ENCODE data around the gene SLC22A16. TPM values are rescaled to one million over a fixed set of nuclear protein-coding genes. Genes with fewer than 3 reads are reported as not detected.

SLC22A16 gene
- total and polyA plus RNA-seq, 2 donors (not counting 3 experiments of a cell fraction or from before 2014, with no cell fraction given): not detected

GRCh38 chr6:110410511-110410910, 65.9 kb downstream of the SLC22A16 start:
- intact Hi-C loops (cut with micrococcal nuclease) (no loop called here), dilution Hi-C loops (cut with MboI; ENCODE audit: extremely low pct_ligation_motif_present, low sequenced_read_pairs) (no loop called here)
- H3K79me2 ChIP-seq (ENCODE audit: control insufficient read depth, insufficient read depth, low read length): no peaks in the 10 kb centered on the region
- H3K36me3 ChIP-seq (ENCODE audit: control insufficient read depth in 2 of 2, extremely low read depth in 1 of 2, insufficient read depth in 2 of 2, low read length in 2 of 2): no peaks in the 10 kb centered on the region
- H3K9ac ChIP-seq (replicated peaks; ENCODE audit: extremely low read depth, insufficient read depth, low read length): no peak overlapping the region
- FAIRE-seq (no peak), DNase-seq (ENCODE audit: low read depth, low spot score) (no peak)
- TF ChIP-seq EZH2 (IDR thresholded peaks at IDR 0.05; ENCODE audit: borderline replicate concordance, low read depth, low read length, severe bottlenecking): no peak
- H4K20me1 ChIP-seq (replicated peaks; ENCODE audit: control insufficient read depth, extremely low read depth, insufficient read depth, low read length): no peaks in the 10 kb centered on the region
- no peaks in the 10 kb centered on the region for H3K9me3 ChIP-seq (replicated peaks; ENCODE audit: control insufficient read depth, insufficient read depth, low read length)
- ChIA-PET CTCF (no interaction called here), POLR2A (no interaction called here)
- H3K27ac ChIP-seq (ENCODE audit: insufficient read depth, low read depth, low read length): no peak overlapping the region
- no peak overlapping the region for H3K4me2 ChIP-seq (ENCODE audit: insufficient read depth, low read length)
- no peak overlapping the region for H3K4me3 ChIP-seq (replicated peaks in 1 of 3; ENCODE audit: insufficient read depth in 1 of 3, low read depth in 1 of 3, low read length in 3 of 3)
- H3K4me1 ChIP-seq (ENCODE audit: control insufficient read depth, extremely low read depth, insufficient read depth, low read length): no peaks in the 10 kb centered on the region
- no TSS peak for BruUV-seq (replicated peaks)
- H3K27me3 ChIP-seq (ENCODE audit: control insufficient read depth in 2 of 2, insufficient read depth in 2 of 2, low read length in 2 of 2): peaks cover 5 to 11% of the 10 kb centered on the region in 2 experiments
- no peak overlapping the region for H2AFZ ChIP-seq (ENCODE audit: low read depth, low read length)
- no peaks in the 10 kb centered on the region for H3K9me1 ChIP-seq (replicated peaks; ENCODE audit: control insufficient read depth, extremely low read depth, insufficient read depth, low read length)

DNA sequence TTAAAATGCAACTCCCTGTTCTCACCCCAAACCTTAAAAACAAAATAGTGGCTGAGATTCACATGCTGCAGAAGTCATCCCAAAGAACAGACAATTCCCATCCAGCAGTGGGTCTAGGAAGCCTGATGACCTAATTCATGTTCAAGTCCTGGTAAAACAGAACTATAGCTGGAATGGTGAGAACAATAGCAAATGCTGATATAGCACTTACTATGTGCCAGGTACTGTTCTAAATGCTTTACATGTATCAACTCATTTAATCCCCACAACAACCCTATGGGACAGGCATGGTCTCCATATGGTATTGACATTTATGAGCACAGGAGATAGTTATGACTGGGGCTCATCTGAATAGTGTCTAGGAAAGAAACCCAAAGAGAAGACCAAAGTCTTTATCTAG, 66.6 kb downstream of the SLC22A16 start:
- H3K9me3 ChIP-seq (replicated peaks; ENCODE audit: control insufficient read depth, insufficient read depth, low read length): no peaks in the 10 kb centered on the region
- no peak for DNase-seq (ENCODE audit: low read depth, low spot score)
- H3K4me1 ChIP-seq (ENCODE audit: control insufficient read depth, extremely low read depth, insufficient read depth, low read length): no peaks in the 10 kb centered on the region
- no peak for FAIRE-seq
- no peak overlapping the region for H3K27ac ChIP-seq (ENCODE audit: insufficient read depth, low read depth, low read length)
- no peaks in the 10 kb centered on the region for H3K79me2 ChIP-seq (ENCODE audit: control insufficient read depth, insufficient read depth, low read length)
- H3K4me2 ChIP-seq (ENCODE audit: insufficient read depth, low read length): no peak overlapping the region
- H3K4me3 ChIP-seq (replicated peaks in 1 of 3; ENCODE audit: insufficient read depth in 1 of 3, low read depth in 1 of 3, low read length in 3 of 3): no peak overlapping the region
- POLR2A ChIA-PET: no interaction called here
- no peak overlapping the region for H2AFZ ChIP-seq (ENCODE audit: low read depth, low read length)
- H3K9me1 ChIP-seq (replicated peaks; ENCODE audit: control insufficient read depth, extremely low read depth, insufficient read depth, low read length): no peaks in the 10 kb centered on the region
- TF ChIP-seq MAX (IDR thresholded peaks at IDR 0.05; ENCODE audit: insufficient read depth, insufficient read length): no peak
- TF ChIP-seq POLR2A (IDR thresholded peaks at IDR 0.05; ENCODE audit: low read depth, low read length): no peak
- TF ChIP-seq EZH2 (IDR thresholded peaks at IDR 0.05; ENCODE audit: borderline replicate concordance, low read depth, low read length, severe bottlenecking): no peak
- TF ChIP-seq CTCF (IDR thresholded peaks at IDR 0.05; ENCODE audit: extremely low read depth in 1 of 2, insufficient read depth in 1 of 2, low read depth in 1 of 2, low read length in 2 of 2): no peak
- TF ChIP-seq POLR2AphosphoS5 (IDR thresholded peaks at IDR 0.05; ENCODE audit: insufficient read depth, low read depth, low read length): no peak
- TF ChIP-seq GATA2 (IDR thresholded peaks at IDR 0.05; ENCODE audit: insufficient read depth, insufficient read length, low read depth, low read length): no peak
- TF ChIP-seq MYC (IDR thresholded peaks at IDR 0.05; ENCODE audit: low read depth, low read length): no peak
- no peak for TF ChIP-seq FOS (IDR thresholded peaks at IDR 0.05; ENCODE audit: borderline replicate concordance, insufficient read depth, low read length)
- TF ChIP-seq JUN (IDR thresholded peaks at IDR 0.05; ENCODE audit: borderline replicate concordance, insufficient read depth, insufficient read length, low read depth): no peak
- dilution Hi-C loops (cut with MboI; ENCODE audit: extremely low pct_ligation_motif_present, low sequenced_read_pairs): no loop called here
- peaks cover 5 to 11% of the 10 kb centered on the region in 2 experiments for H3K27me3 ChIP-seq (ENCODE audit: control insufficient read depth in 2 of 2, insufficient read depth in 2 of 2, low read length in 2 of 2)
- H3K36me3 ChIP-seq (ENCODE audit: control insufficient read depth in 2 of 2, extremely low read depth in 1 of 2, insufficient read depth in 2 of 2, low read length in 2 of 2): no peaks in the 10 kb centered on the region
- CTCF ChIA-PET: no interaction called here
- H3K9ac ChIP-seq (replicated peaks; ENCODE audit: extremely low read depth, insufficient read depth, low read length): no peak overlapping the region
- H4K20me1 ChIP-seq (replicated peaks; ENCODE audit: control insufficient read depth, extremely low read depth, insufficient read depth, low read length): no peaks in the 10 kb centered on the region
- no TSS peak for BruUV-seq (replicated peaks)
- intact Hi-C loops (cut with micrococcal nuclease): no loop called here
